ENCODE measurements around the gene ISG20L2. TPM values are rescaled to one million over a fixed set of nuclear protein-coding genes. Genes with fewer than 3 reads are reported as not detected.

Gene ISG20L2
- polyA plus RNA-seq, 2 of the 4 experiments (the other 2 are of a cell fraction) = 29.6 to 42.5 TPM

DNA sequence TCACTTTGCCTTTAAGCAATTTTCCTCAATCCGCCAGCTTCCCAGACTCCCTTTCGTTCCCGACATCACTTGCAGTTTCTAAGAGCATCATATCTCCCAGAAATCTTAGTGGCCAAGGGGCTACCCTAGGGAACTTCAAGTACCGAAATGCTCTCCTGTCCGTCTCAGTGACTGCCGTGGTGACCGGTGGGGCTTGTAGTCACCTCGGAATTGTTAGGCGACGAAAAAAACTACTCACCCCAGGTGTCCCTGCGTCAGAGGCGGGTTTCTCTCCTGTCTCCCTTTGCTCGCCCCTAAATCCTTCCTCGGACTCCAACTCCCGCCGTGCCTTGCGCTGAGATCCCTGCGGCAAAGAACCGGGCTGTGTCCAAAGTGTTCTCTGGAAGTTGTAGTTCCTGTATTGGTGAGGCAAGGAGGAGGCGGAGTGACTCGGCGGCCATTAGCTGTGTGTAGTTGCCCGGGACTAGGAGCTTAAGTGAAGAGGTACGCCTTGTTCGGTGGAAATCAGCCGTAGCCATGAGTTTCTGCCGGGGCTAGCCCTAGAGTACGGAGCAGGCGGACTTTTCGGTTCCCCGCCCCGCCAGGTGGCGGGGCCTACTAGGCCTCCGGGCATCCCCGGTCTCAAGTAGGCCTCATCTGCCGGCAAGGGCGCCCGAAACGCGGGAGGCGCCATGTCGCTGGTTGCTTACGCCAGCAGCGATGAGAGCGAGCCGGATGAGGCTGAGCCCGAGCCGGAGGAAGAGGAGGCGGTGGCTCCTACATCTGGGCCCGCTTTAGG is 38.7 kb upstream of the ISG20L2 start, which contains the start of gene PRCC (continued):
- TF ChIP-seq HOXB13 (CRISPR knock-in tag; IDR thresholded peaks at IDR 0.05; ENCODE audit: low read depth) = no peak
- TF ChIP-seq RARB (CRISPR knock-in tag; IDR thresholded peaks at IDR 0.05) = no peak
- no peak for TF ChIP-seq MAZ (IDR thresholded peaks at IDR 0.05; ENCODE audit: borderline replicate concordance, low read depth, low read length)
- TF ChIP-seq, protein P1, sequence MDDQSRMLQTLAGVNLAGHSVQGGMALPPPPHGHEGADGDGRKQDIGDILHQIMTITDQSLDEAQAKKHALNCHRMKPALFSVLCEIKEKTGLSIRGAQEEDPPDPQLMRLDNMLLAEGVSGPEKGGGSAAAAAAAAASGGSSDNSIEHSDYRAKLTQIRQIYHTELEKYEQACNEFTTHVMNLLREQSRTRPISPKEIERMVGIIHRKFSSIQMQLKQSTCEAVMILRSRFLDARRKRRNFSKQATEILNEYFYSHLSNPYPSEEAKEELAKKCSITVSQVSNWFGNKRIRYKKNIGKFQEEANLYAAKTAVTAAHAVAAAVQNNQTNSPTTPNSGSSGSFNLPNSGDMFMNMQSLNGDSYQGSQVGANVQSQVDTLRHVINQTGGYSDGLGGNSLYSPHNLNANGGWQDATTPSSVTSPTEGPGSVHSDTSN (IDR thresholded peaks at IDR 0.05) = no peak
- TF ChIP-seq POLR2AphosphoS2 (conservative IDR thresholded peaks at IDR 0.05; ENCODE audit: low read length) = no peak
- TF ChIP-seq EHMT2 (IDR thresholded peaks at IDR 0.05; ENCODE audit: low read depth) = no peak
- TF ChIP-seq, protein P2, sequence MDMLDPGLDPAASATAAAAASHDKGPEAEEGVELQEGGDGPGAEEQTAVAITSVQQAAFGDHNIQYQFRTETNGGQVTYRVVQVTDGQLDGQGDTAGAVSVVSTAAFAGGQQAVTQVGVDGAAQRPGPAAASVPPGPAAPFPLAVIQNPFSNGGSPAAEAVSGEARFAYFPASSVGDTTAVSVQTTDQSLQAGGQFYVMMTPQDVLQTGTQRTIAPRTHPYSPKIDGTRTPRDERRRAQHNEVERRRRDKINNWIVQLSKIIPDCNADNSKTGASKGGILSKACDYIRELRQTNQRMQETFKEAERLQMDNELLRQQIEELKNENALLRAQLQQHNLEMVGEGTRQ (IDR thresholded peaks at IDR 0.05) = no peak
- TF ChIP-seq KDM5A (IDR thresholded peaks at IDR 0.05) = peak; percentile 70
- no peak for TF ChIP-seq JUNB (IDR thresholded peaks at IDR 0.05)

- H3K9me3 ChIP-seq = no peaks in the 10 kb centered on the region
- DNase-seq (ENCODE audit: low read depth in 1 of 2, low spot score in 1 of 2) = no peak
- ChIA-PET CTCF (interaction anchor here (0.7 to 13.3 kb wide), 16 partner anchors 11 to 161 kb away, joined by 3 to 130 read pairs (median 4); partner anchors contain the start of genes HDGF, ISG20L2, METTL25B and MRPL24), POLR2A (interaction anchor here (0.6 to 3.9 kb wide), 10 partner anchors 10 to 265 kb away, joined by 3 to 44 read pairs (median 6); partner anchors contain the start of genes HDGF, ISG20L2, METTL25B and MRPL24)
- H3K4me1 ChIP-seq = peaks cover 24% of the 10 kb centered on the region
- peak overlapping the region; percentile 83 to 94 for H3K27ac ChIP-seq
- peak overlapping the region; percentile 93 for H3K4me2 ChIP-seq
- peak overlapping the region; percentile 83 for H3K4me3 ChIP-seq
- 6% methylated on average over 14 of the region's 14 CpGs for WGBS (ENCODE audit: missing lambda C conversion rate)
- no peak for FAIRE-seq
- TF ChIP-seq CBX8 (IDR thresholded peaks at IDR 0.05) (no peak), HOXB13 (CRISPR knock-in tag; IDR thresholded peaks at IDR 0.05; ENCODE audit: low read depth) (no peak), SMC3 (IDR thresholded peaks at IDR 0.05) (peak; percentile 32; the same call in 2 of the 3 replicates), RAD21 (conservative IDR thresholded peaks at IDR 0.05 in 1 of 2, IDR thresholded peaks at IDR 0.05 in 1 of 2) (peak in 1 of 2 experiments; percentile 21; a peak in 2 of 5 replicates), CHD2 (IDR thresholded peaks at IDR 0.05; ENCODE audit: low read length, partially characterized antibody) (no peak)
- ATAC-seq = peak; percentile 24 to 46
These were observed 37.9 kb upstream of the ISG20L2 start for GRCh38 chr1:156766298-156767100.

GRCh38 chr1:156765666-156766065 is 37.1 kb upstream of the ISG20L2 start:
- ChIA-PET POLR2A (interaction anchor here (3.9 kb wide), 1 partner anchor 37 kb away, joined by 43 read pairs; the partner anchor contains the start of genes ISG20L2 and METTL25B), CTCF (interaction anchor here (0.6 to 13.3 kb wide), 10 partner anchors 14 to 162 kb away, joined by 3 to 130 read pairs (median 5); partner anchors contain the start of genes HDGF, ISG20L2, METTL25B and NTRK1)
- DNase-seq (ENCODE audit: low read depth in 1 of 2, low spot score in 1 of 2) = no peak
- 94% methylated on average over 5 of the region's 5 CpGs for WGBS (ENCODE audit: missing lambda C conversion rate)
- peak overlapping the region; percentile 93 for H3K4me2 ChIP-seq
- H3K27ac ChIP-seq = peak overlapping the region; percentile 83 to 94
- peaks cover 24% of the 10 kb centered on the region for H3K4me1 ChIP-seq
- no peak for TF ChIP-seq MAZ (IDR thresholded peaks at IDR 0.05; ENCODE audit: borderline replicate concordance, low read depth, low read length)
- no peak for TF ChIP-seq HMGXB4 (CRISPR knock-in tag; IDR thresholded peaks at IDR 0.05; ENCODE audit: borderline replicate concordance)
- TF ChIP-seq, protein P1 (IDR thresholded peaks at IDR 0.05) = no peak
- TF ChIP-seq, protein P3, sequence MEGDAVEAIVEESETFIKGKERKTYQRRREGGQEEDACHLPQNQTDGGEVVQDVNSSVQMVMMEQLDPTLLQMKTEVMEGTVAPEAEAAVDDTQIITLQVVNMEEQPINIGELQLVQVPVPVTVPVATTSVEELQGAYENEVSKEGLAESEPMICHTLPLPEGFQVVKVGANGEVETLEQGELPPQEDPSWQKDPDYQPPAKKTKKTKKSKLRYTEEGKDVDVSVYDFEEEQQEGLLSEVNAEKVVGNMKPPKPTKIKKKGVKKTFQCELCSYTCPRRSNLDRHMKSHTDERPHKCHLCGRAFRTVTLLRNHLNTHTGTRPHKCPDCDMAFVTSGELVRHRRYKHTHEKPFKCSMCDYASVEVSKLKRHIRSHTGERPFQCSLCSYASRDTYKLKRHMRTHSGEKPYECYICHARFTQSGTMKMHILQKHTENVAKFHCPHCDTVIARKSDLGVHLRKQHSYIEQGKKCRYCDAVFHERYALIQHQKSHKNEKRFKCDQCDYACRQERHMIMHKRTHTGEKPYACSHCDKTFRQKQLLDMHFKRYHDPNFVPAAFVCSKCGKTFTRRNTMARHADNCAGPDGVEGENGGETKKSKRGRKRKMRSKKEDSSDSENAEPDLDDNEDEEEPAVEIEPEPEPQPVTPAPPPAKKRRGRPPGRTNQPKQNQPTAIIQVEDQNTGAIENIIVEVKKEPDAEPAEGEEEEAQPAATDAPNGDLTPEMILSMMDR (IDR thresholded peaks at IDR 0.05) = no peak
- TF ChIP-seq BCL3 (IDR thresholded peaks at IDR 0.05) = no peak
- TF ChIP-seq FOXS1 (CRISPR knock-in tag; IDR thresholded peaks at IDR 0.05) = no peak
- no peak for TF ChIP-seq ZFP36 (IDR thresholded peaks at IDR 0.05; ENCODE audit: borderline replicate concordance, partially characterized antibody)
- no peak for TF ChIP-seq HOXB13 (CRISPR knock-in tag; IDR thresholded peaks at IDR 0.05; ENCODE audit: low read depth)
- TF ChIP-seq CBX2 (IDR thresholded peaks at IDR 0.05; ENCODE audit: borderline replicate concordance, low read depth) = no peak
- no peak for ATAC-seq
- no peaks in the 10 kb centered on the region for H3K9me3 ChIP-seq
- FAIRE-seq = no peak
- peak overlapping the region; percentile 83; the same call in 2 of the 3 replicates for H3K4me3 ChIP-seq

Data from A549 (cell line).